ENCODE results near the gene RAP1GAP.

RAP1GAP gene

GRCh38 chr1:21671915-21672314 is 2.8 kb upstream of the RAP1GAP start:
- no peak for TF ChIP-seq CTCF (IDR thresholded peaks at IDR 0.05; ENCODE audit: borderline replicate concordance, control extremely low read depth, extremely low read depth, insufficient read depth, missing control alignments)
- in situ Hi-C loops (cut with MboI; ENCODE audit: low sequenced_read_pairs, unreplicated experiment), result loop anchor here (10.0 kb wide), 1 partner anchor 293 kb away; no protein-coding TSS in a partner anchor
- no peak for DNase-seq (ENCODE audit: low spot score)

DNA sequence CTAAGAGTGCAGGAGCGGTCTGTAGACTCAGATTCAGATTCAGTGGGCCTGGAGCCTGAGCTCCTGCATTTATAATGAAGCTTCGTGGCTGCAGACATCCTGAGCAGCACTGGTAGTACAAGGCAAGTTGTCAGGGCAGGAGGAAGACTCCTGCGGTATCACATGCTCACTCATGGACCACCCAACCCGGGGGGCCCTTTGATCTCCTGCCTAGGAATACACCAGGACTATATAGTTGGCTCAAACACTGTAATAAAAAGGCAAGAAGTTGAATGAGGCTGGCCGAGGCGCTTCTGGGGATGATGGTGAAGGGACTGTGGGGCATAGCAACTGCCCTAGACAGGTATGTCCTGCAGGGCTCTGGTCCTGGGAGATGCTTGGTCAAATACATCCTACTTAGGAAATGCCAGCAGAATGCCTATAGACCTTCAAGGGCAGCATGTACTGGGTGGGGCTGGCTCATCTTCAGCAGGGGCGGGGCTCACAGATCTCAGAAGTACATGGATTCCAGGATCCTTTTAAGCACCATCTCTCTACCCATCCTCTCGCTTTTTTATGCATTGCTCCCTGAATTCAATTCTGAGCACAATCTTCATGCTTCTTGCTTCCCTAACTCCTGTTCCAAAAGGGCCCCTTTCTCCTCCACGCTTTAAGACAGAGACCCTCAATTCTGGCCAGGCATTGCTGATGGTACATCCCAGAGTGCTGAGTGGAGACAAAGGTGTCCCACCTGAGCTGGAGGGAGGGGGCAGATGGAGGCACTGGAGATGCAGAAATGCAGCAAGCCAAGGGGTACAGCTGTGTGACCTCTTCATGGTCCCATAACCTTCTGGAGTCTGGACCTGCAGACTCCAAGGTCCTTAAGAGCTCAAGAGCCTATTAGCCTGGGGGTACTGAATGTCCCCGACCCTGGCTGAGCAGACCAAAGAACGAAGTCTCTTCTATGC is 2.1 kb upstream of the RAP1GAP start:
- in situ Hi-C loops (cut with MboI; ENCODE audit: low sequenced_read_pairs, unreplicated experiment), result loop anchor here (10.0 kb wide), 1 partner anchor 294 kb away; no protein-coding TSS in a partner anchor
- DNase-seq (ENCODE audit: low spot score), result no peak

DNA sequence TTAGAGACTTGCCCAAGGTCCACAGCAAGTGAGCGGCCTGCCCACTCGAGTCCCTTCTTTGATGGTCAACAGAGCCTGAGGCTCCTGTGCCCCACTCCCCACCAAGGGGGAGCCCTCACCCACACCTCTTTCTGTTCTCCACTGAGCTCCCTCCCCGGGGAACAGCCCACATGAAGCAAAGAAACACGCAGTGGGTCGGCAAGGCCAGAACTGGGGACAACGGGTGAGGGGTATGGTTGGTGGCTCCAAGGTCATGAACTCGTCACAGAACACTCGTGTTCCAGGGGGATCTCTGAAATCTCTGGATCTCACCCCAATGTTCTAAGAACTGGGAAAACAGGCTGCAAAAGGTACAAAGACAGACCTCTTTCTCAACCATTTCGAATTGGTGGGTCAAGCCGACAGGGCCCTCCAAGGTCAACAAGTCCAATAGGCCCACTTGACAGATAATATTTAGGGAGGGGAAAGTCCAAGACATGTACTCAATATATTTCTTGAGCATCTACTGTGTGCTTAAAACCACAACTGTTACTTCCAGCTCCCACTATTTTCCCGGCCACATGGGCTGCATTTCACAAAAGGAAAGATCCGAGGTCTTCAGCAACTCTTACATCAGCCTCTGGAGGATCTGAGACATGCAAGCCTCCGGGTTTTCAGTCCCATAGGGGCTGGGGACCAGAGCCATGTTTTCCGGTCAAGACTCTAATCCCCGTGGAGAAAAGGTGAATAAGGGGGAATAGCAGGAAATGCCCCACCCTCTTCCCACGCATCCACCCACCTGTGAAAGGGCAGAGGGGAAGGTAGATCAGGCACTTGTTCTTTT is 1.1 kb upstream of the RAP1GAP start:
- in situ Hi-C loops (cut with MboI; ENCODE audit: low sequenced_read_pairs, unreplicated experiment), result loop anchor here (10.0 kb wide), 1 partner anchor 295 kb away; no protein-coding TSS in a partner anchor
- DNase-seq (ENCODE audit: low spot score), result peak; percentile 29
- no peak for TF ChIP-seq CTCF (IDR thresholded peaks at IDR 0.05; ENCODE audit: borderline replicate concordance, control extremely low read depth, extremely low read depth, insufficient read depth, missing control alignments)

More for the DNA sequence above, 2.1 kb upstream of the RAP1GAP start:
- TF ChIP-seq CTCF (IDR thresholded peaks at IDR 0.05; ENCODE audit: borderline replicate concordance, control extremely low read depth, extremely low read depth, insufficient read depth, missing control alignments), result no peak

DNA sequence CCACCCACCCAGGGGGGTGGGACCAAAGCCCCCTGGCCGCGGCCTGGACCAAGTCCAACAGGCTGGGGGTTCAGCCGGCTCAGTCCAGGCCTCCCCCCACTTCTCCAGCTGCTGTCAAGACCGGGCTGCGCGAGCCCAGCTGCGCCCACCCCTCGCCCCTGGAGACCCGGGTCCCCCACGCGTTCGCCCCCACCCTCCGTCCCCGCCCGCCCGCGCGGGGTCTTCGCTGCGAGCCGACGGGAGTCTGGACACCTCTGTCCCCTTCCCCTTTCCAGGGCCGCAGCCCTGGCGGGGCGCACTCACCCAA is 253 bp downstream of the RAP1GAP start:
- in situ Hi-C loops (cut with MboI; ENCODE audit: low sequenced_read_pairs, unreplicated experiment), result no loop called here
- no peak for TF ChIP-seq CTCF (IDR thresholded peaks at IDR 0.05; ENCODE audit: borderline replicate concordance, control extremely low read depth, extremely low read depth, insufficient read depth, missing control alignments)
- DNase-seq (ENCODE audit: low spot score), result no peak

DNA sequence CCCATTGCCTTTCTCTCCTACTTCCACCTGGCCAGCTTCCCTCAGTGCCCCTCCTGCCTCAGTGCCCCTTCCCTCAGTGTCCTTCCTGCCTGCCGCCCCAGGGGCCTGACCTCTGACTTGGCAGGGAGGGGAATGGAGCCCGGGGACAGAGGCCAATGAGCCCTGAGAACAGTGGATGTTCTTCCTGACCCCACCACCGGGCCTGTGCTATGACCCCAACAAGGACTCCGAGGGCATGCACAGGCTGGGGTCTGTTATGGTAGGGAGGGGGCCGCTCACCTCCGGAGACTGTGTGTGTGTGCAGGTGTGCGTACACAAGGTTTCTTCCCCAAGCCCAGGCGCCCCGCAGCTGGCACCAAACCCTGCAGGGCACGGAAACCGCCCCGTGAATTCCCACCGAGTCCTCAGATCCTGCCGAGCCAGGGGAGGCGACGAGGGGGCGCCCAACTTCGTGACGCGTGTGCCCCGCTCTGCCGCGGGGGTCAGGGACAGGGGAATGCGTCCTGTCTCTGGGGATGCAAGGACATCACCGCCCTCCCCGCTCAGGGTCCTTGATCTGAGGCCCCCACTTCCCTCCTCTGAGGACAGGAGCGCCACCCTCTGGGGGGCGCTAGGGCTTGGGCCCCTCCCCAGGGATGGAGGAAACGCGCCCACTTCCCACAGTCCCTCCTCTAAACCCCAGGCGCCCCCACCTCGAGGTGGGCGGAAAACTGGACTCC is 766 bp downstream of the RAP1GAP start:
- no peak for TF ChIP-seq CTCF (IDR thresholded peaks at IDR 0.05; ENCODE audit: borderline replicate concordance, control extremely low read depth, extremely low read depth, insufficient read depth, missing control alignments)
- in situ Hi-C loops (cut with MboI; ENCODE audit: low sequenced_read_pairs, unreplicated experiment), result no loop called here
- DNase-seq (ENCODE audit: low spot score), result peak; percentile 37
